ENCODE measurements around the gene KRTAP3-3. TPM values are rescaled to one million over a fixed set of nuclear protein-coding genes. Genes with fewer than 3 reads are reported as not detected.

KRTAP3-3 gene
- total RNA-seq, 3 donors from 2014 or later (not counting 1 experiment from before 2014, with no cell fraction given): not detected

GRCh38 chr17:40997361-40997760 is 3.4 kb upstream of the KRTAP3-3 start:
- no peak for TF ChIP-seq CTCF (IDR thresholded peaks at IDR 0.05)
- no peak overlapping the region for H3K27ac ChIP-seq (ENCODE audit: low read length)
- no peak for DNase-seq
- H3K9me3 ChIP-seq (ENCODE audit: control insufficient read depth, insufficient read depth, low read length): no peaks in the 10 kb centered on the region
- H3K4me3 Mint-ChIP-seq: no peak overlapping the region
- ATAC-seq: no peak
- no peaks in the 10 kb centered on the region for H3K9me3 Mint-ChIP-seq
- no peaks in the 10 kb centered on the region for H3K36me3 Mint-ChIP-seq
- H3K27ac Mint-ChIP-seq: no peak overlapping the region
- no peaks in the 10 kb centered on the region for H3K4me1 ChIP-seq (ENCODE audit: control insufficient read depth, insufficient read depth, low read length)
- H3K4me3 ChIP-seq (ENCODE audit: low read length): no peak overlapping the region
- whole genome bisulfite sequencing (ENCODE audit: insufficient coverage): 91% methylated on average over 2 of the region's 2 CpGs
- intact Hi-C loops (cut with micrococcal nuclease): no loop called here
- H3K27me3 ChIP-seq (ENCODE audit: control insufficient read depth, insufficient read depth, low read length): peaks cover 14% of the 10 kb centered on the region
- no peaks in the 10 kb centered on the region for H3K36me3 ChIP-seq (ENCODE audit: control insufficient read depth, insufficient read depth, low read length)
- H3K27me3 Mint-ChIP-seq (ENCODE audit: low read depth in 2 of 2): peaks cover 41 to 58% of the 10 kb centered on the region in 2 donors
- no peaks in the 10 kb centered on the region for H3K4me1 Mint-ChIP-seq

GRCh38 chr17:40996829-40997228 is 2.9 kb upstream of the KRTAP3-3 start:
- Histone ChIP-seq H3K4me3 (ENCODE audit: low read length) (no peak overlapping the region), H3K36me3 (ENCODE audit: control insufficient read depth, insufficient read depth, low read length) (no peaks in the 10 kb centered on the region), H3K27me3 (ENCODE audit: control insufficient read depth, insufficient read depth, low read length) (peaks cover 15% of the 10 kb centered on the region), H3K4me1 (ENCODE audit: control insufficient read depth, insufficient read depth, low read length) (no peaks in the 10 kb centered on the region), H3K9me3 (ENCODE audit: control insufficient read depth, insufficient read depth, low read length) (no peaks in the 10 kb centered on the region), H3K27ac (ENCODE audit: low read length) (no peak overlapping the region)
- H3K27me3 Mint-ChIP-seq (ENCODE audit: low read depth in 2 of 2): peaks cover 43 to 63% of the 10 kb centered on the region in 2 donors
- 79% methylated on average over 3 of the region's 4 CpGs for WGBS (ENCODE audit: insufficient coverage)
- ATAC-seq (no peak), DNase-seq (no peak)
- H3K4me3 Mint-ChIP-seq: no peak overlapping the region
- no peaks in the 10 kb centered on the region for H3K36me3 Mint-ChIP-seq
- TF ChIP-seq CTCF (IDR thresholded peaks at IDR 0.05): no peak
- H3K4me1 Mint-ChIP-seq: no peaks in the 10 kb centered on the region
- H3K9me3 Mint-ChIP-seq: no peaks in the 10 kb centered on the region
- intact Hi-C loops (cut with micrococcal nuclease): no loop called here
- no peak overlapping the region for H3K27ac Mint-ChIP-seq

GRCh38 chr17:40995116-40995515 is 1.2 kb upstream of the KRTAP3-3 start:
- intact Hi-C loops (cut with micrococcal nuclease): no loop called here
- Histone ChIP-seq H3K27ac (ENCODE audit: low read length) (no peak overlapping the region), H3K4me1 (ENCODE audit: control insufficient read depth, insufficient read depth, low read length) (no peaks in the 10 kb centered on the region), H3K9me3 (ENCODE audit: control insufficient read depth, insufficient read depth, low read length) (no peaks in the 10 kb centered on the region), H3K4me3 (ENCODE audit: low read length) (no peak overlapping the region), H3K27me3 (ENCODE audit: control insufficient read depth, insufficient read depth, low read length) (peaks cover 15% of the 10 kb centered on the region), H3K36me3 (ENCODE audit: control insufficient read depth, insufficient read depth, low read length) (no peaks in the 10 kb centered on the region)
- ATAC-seq (no peak), DNase-seq (no peak)
- no peaks in the 10 kb centered on the region for H3K4me1 Mint-ChIP-seq
- H3K4me3 Mint-ChIP-seq: no peak overlapping the region
- no CpG with 5 or more reads among the region's 1 CpG for WGBS (ENCODE audit: insufficient coverage)
- H3K27me3 Mint-ChIP-seq (ENCODE audit: low read depth in 2 of 2): peaks cover 44 to 74% of the 10 kb centered on the region in 2 donors
- no peaks in the 10 kb centered on the region for H3K9me3 Mint-ChIP-seq
- H3K36me3 Mint-ChIP-seq: no peaks in the 10 kb centered on the region
- H3K27ac Mint-ChIP-seq: no peak overlapping the region
- no peak for TF ChIP-seq CTCF (IDR thresholded peaks at IDR 0.05)

- Histone ChIP-seq H3K27ac (ENCODE audit: low read length) (no peak overlapping the region), H3K4me3 (ENCODE audit: low read length) (no peak overlapping the region), H3K9me3 (ENCODE audit: control insufficient read depth, insufficient read depth, low read length) (no peaks in the 10 kb centered on the region), H3K27me3 (ENCODE audit: control insufficient read depth, insufficient read depth, low read length) (peaks cover 15% of the 10 kb centered on the region), H3K4me1 (ENCODE audit: control insufficient read depth, insufficient read depth, low read length) (no peaks in the 10 kb centered on the region), H3K36me3 (ENCODE audit: control insufficient read depth, insufficient read depth, low read length) (no peaks in the 10 kb centered on the region)
- no peak overlapping the region for H3K27ac Mint-ChIP-seq
- ATAC-seq (no peak), DNase-seq (no peak)
- no peaks in the 10 kb centered on the region for H3K4me1 Mint-ChIP-seq
- intact Hi-C loops (cut with micrococcal nuclease): no loop called here
- WGBS (ENCODE audit: insufficient coverage): 100% methylated on average over 1 of the region's 2 CpGs
- no peaks in the 10 kb centered on the region for H3K9me3 Mint-ChIP-seq
- H3K36me3 Mint-ChIP-seq: no peaks in the 10 kb centered on the region
- H3K27me3 Mint-ChIP-seq (ENCODE audit: low read depth in 2 of 2): peaks cover 35 to 75% of the 10 kb centered on the region in 2 donors
- no peak overlapping the region for H3K4me3 Mint-ChIP-seq
- no peak for TF ChIP-seq CTCF (IDR thresholded peaks at IDR 0.05)
These were observed 880 bp downstream of the KRTAP3-3 start for GRCh38 chr17:40993084-40993483.
